Lower leg skin (tissue), 3 donors: Measurements from ENCODE around the gene TPM2.

Source experiments
- CTCF ChIP-seq, 3 donors: fragments of 450-650 bp; IDR thresholded peaks; one replicate each; pipeline ENCODE4 v1.5.1; 2016; ENCODE audit warnings: antibody characterized with exemption in 3 of 3, mild to moderate bottlenecking in 3 of 3, moderate library complexity in 2 of 3
- POLR2A ChIP-seq, 2 donors: fragments of 450-650 bp; IDR thresholded peaks; one replicate each; pipeline ENCODE4 v1.6.1; 2016 to 2017; ENCODE audit warnings: antibody characterized with exemption in 2 of 2, mild to moderate bottlenecking in 1 of 2, moderate library complexity in 1 of 2

DNA sequence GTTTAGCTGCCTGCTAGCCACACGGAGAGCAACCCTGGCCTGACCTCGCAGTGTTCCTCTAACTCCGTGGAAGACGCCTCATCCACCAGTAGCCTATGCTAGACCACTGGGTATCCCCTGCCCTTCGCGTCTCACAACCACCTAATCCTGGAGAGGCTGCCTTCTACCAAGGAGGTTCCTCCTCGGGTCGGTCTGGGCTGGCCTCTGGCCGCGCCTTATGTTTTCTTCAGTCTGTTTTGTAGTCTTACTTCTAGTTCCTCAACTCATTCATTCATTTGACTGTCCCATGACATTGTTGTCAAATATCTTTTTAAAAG lies 1.6 kb upstream of the TPM2 start:
- TF ChIP-seq CTCF (IDR thresholded peaks at IDR 0.05): no peak
- no peak for TF ChIP-seq POLR2A (IDR thresholded peaks at IDR 0.05)
